ENCODE results near the gene CYYR1. TPM values are rescaled to one million over a fixed set of nuclear protein-coding genes. Genes with fewer than 3 reads are reported as not detected.

CYYR1 gene
- total RNA-seq = not detected

- ATAC-seq = no peak
- CTCF ChIA-PET = no interaction called here
These were observed at the start of gene CYYR1 for GRCh38 chr21:26572702-26573381. TSS of gene CYYR1 (minus strand) at chr21:26573286. CDS start at chr21:26572940, 346 bp downstream.

GRCh38 chr21:26617176-26617575 is 44.1 kb upstream of the CYYR1 start:
- intact Hi-C loops (cut with DNase I, micrococcal nuclease) = no loop called here
- Mint-ChIP-seq H3K36me3 (ENCODE audit: low read depth) (no peaks in the 10 kb centered on the region), H3K27ac (no peak overlapping the region), H3K4me1 (no peaks in the 10 kb centered on the region), H3K27me3 (no peaks in the 10 kb centered on the region), H3K4me3 (no peak overlapping the region), H3K9me3 (ENCODE audit: low read depth) (no peaks in the 10 kb centered on the region)
- ChIA-PET POLR2A (no interaction called here), CTCF (interaction anchor here (0.8 kb wide), 1 partner anchor 41 kb away, joined by 3 read pairs; no protein-coding TSS in a partner anchor)
- no peak for ATAC-seq
- DNase-seq = no peak

More at GRCh38 chr21:26572702-26573381, at the start of gene CYYR1:
- peaks cover 4% of the 10 kb centered on the region for H3K36me3 Mint-ChIP-seq (ENCODE audit: low read depth)
- DNase-seq = no peak
- H3K9me3 Mint-ChIP-seq (ENCODE audit: low read depth) = peaks cover 5% of the 10 kb centered on the region
- peaks cover 6% of the 10 kb centered on the region for H3K4me1 Mint-ChIP-seq
- intact Hi-C loops (cut with DNase I, micrococcal nuclease) = loop anchor here in 1 of 2 experiments (10.0 kb wide), 1 partner anchor 1118 kb away; no protein-coding TSS in a partner anchor
- H3K27me3 Mint-ChIP-seq = peaks cover 31% of the 10 kb centered on the region
- peak within 1 kb of the TSS; percentile 44 for H3K4me3 Mint-ChIP-seq
- POLR2A ChIA-PET = no interaction called here
- H3K27ac Mint-ChIP-seq = no peak within 1 kb of the TSS

- no peaks in the 10 kb centered on the region for H3K4me1 Mint-ChIP-seq
- no peak for ATAC-seq
- no peak for DNase-seq
- H3K27me3 Mint-ChIP-seq = no peaks in the 10 kb centered on the region
- H3K9me3 Mint-ChIP-seq (ENCODE audit: low read depth) = no peaks in the 10 kb centered on the region
- ChIA-PET POLR2A (no interaction called here), CTCF (no interaction called here)
- no peaks in the 10 kb centered on the region for H3K36me3 Mint-ChIP-seq (ENCODE audit: low read depth)
- intact Hi-C loops (cut with DNase I, micrococcal nuclease) = no loop called here
- no peak overlapping the region for H3K27ac Mint-ChIP-seq
- no peak overlapping the region for H3K4me3 Mint-ChIP-seq
These were observed 41.2 kb upstream of the CYYR1 start for GRCh38 chr21:26614251-26614650.

GRCh38 chr21:26599261-26599660 is 26.2 kb upstream of the CYYR1 start:
- Mint-ChIP-seq H3K27me3 (peaks cover 2% of the 10 kb centered on the region), H3K36me3 (ENCODE audit: low read depth) (no peaks in the 10 kb centered on the region), H3K27ac (no peak overlapping the region), H3K4me3 (no peak overlapping the region), H3K9me3 (ENCODE audit: low read depth) (no peaks in the 10 kb centered on the region), H3K4me1 (no peaks in the 10 kb centered on the region)
- ChIA-PET POLR2A (no interaction called here), CTCF (no interaction called here)
- ATAC-seq (no peak), DNase-seq (no peak)
- intact Hi-C loops (cut with DNase I, micrococcal nuclease) = no loop called here

- Mint-ChIP-seq H3K27me3 (peaks cover 2% of the 10 kb centered on the region), H3K27ac (no peak overlapping the region), H3K4me3 (no peak overlapping the region), H3K9me3 (ENCODE audit: low read depth) (no peaks in the 10 kb centered on the region), H3K4me1 (no peaks in the 10 kb centered on the region), H3K36me3 (ENCODE audit: low read depth) (no peaks in the 10 kb centered on the region)
- ATAC-seq = no peak
- POLR2A ChIA-PET = interaction anchor here (0.6 kb wide), 1 partner anchor 76 kb away, joined by 3 read pairs; no protein-coding TSS in a partner anchor
- intact Hi-C loops (cut with DNase I, micrococcal nuclease) = no loop called here
- DNase-seq = no peak
- CTCF ChIA-PET = interaction anchor here (0.7 kb wide), 1 partner anchor 453 kb away, joined by 3 read pairs; no protein-coding TSS in a partner anchor
These were observed 24.9 kb upstream of the CYYR1 start for GRCh38 chr21:26597981-26598380.

GRCh38 chr21:26597031-26597430 is 23.9 kb upstream of the CYYR1 start:
- H3K4me3 Mint-ChIP-seq = no peak overlapping the region
- POLR2A ChIA-PET = no interaction called here
- intact Hi-C loops (cut with DNase I, micrococcal nuclease) = no loop called here
- H3K27ac Mint-ChIP-seq = no peak overlapping the region
- H3K36me3 Mint-ChIP-seq (ENCODE audit: low read depth) = no peaks in the 10 kb centered on the region
- CTCF ChIA-PET = no interaction called here
- H3K9me3 Mint-ChIP-seq (ENCODE audit: low read depth) = no peaks in the 10 kb centered on the region
- ATAC-seq = no peak
- H3K4me1 Mint-ChIP-seq = no peaks in the 10 kb centered on the region
- no peak for DNase-seq
- no peaks in the 10 kb centered on the region for H3K27me3 Mint-ChIP-seq

GRCh38 chr21:26595971-26596370 is 22.9 kb upstream of the CYYR1 start:
- Mint-ChIP-seq H3K36me3 (ENCODE audit: low read depth) (no peaks in the 10 kb centered on the region), H3K4me1 (no peaks in the 10 kb centered on the region), H3K27ac (no peak overlapping the region), H3K27me3 (no peaks in the 10 kb centered on the region), H3K4me3 (no peak overlapping the region), H3K9me3 (ENCODE audit: low read depth) (no peaks in the 10 kb centered on the region)
- CTCF ChIA-PET = no interaction called here
- POLR2A ChIA-PET = no interaction called here
- DNase-seq (no peak), ATAC-seq (no peak)
- intact Hi-C loops (cut with DNase I, micrococcal nuclease) = no loop called here

GRCh38 chr21:26593800-26594199 is 20.7 kb upstream of the CYYR1 start:
- no peaks in the 10 kb centered on the region for H3K4me1 Mint-ChIP-seq
- intact Hi-C loops (cut with DNase I, micrococcal nuclease) = no loop called here
- no peak overlapping the region for H3K27ac Mint-ChIP-seq
- ChIA-PET CTCF (no interaction called here), POLR2A (no interaction called here)
- H3K36me3 Mint-ChIP-seq (ENCODE audit: low read depth) = no peaks in the 10 kb centered on the region
- no peak for ATAC-seq
- no peak for DNase-seq
- H3K9me3 Mint-ChIP-seq (ENCODE audit: low read depth) = no peaks in the 10 kb centered on the region
- H3K4me3 Mint-ChIP-seq = no peak overlapping the region
- no peaks in the 10 kb centered on the region for H3K27me3 Mint-ChIP-seq

- ChIA-PET POLR2A (no interaction called here), CTCF (no interaction called here)
- no peak for ATAC-seq
- H3K27ac Mint-ChIP-seq = no peak overlapping the region
- intact Hi-C loops (cut with DNase I, micrococcal nuclease) = no loop called here
- H3K9me3 Mint-ChIP-seq (ENCODE audit: low read depth) = no peaks in the 10 kb centered on the region
- H3K36me3 Mint-ChIP-seq (ENCODE audit: low read depth) = no peaks in the 10 kb centered on the region
- no peaks in the 10 kb centered on the region for H3K4me1 Mint-ChIP-seq
- DNase-seq = no peak
- no peak overlapping the region for H3K4me3 Mint-ChIP-seq
- H3K27me3 Mint-ChIP-seq = peaks cover 3% of the 10 kb centered on the region
These were observed 18.5 kb upstream of the CYYR1 start for GRCh38 chr21:26591543-26591942.

GRCh38 chr21:26588446-26588845 is 15.4 kb upstream of the CYYR1 start:
- no peaks in the 10 kb centered on the region for H3K4me1 Mint-ChIP-seq
- ChIA-PET CTCF (no interaction called here), POLR2A (no interaction called here)
- ATAC-seq (no peak), DNase-seq (no peak)
- no peak overlapping the region for H3K4me3 Mint-ChIP-seq
- peaks cover 3% of the 10 kb centered on the region for H3K27me3 Mint-ChIP-seq
- no peak overlapping the region for H3K27ac Mint-ChIP-seq
- no peaks in the 10 kb centered on the region for H3K36me3 Mint-ChIP-seq (ENCODE audit: low read depth)
- intact Hi-C loops (cut with DNase I, micrococcal nuclease) = no loop called here
- peaks cover 1% of the 10 kb centered on the region for H3K9me3 Mint-ChIP-seq (ENCODE audit: low read depth)

GRCh38 chr21:26587736-26588201 is 14.7 kb upstream of the CYYR1 start:
- Mint-ChIP-seq H3K4me1 (no peaks in the 10 kb centered on the region), H3K4me3 (no peak overlapping the region), H3K27ac (no peak overlapping the region), H3K27me3 (peaks cover 3% of the 10 kb centered on the region), H3K9me3 (ENCODE audit: low read depth) (peaks cover 3% of the 10 kb centered on the region), H3K36me3 (ENCODE audit: low read depth) (no peaks in the 10 kb centered on the region)
- no peak for ATAC-seq
- CTCF ChIA-PET = no interaction called here
- no peak for DNase-seq
- intact Hi-C loops (cut with DNase I, micrococcal nuclease) = no loop called here
- POLR2A ChIA-PET = no interaction called here

GRCh38 chr21:26583769-26584168 is 10.7 kb upstream of the CYYR1 start:
- H3K36me3 Mint-ChIP-seq (ENCODE audit: low read depth) = no peaks in the 10 kb centered on the region
- CTCF ChIA-PET = no interaction called here

More at GRCh38 chr21:26583769-26584168, 10.7 kb upstream of the CYYR1 start:
- Mint-ChIP-seq H3K27ac (no peak overlapping the region), H3K4me1 (no peaks in the 10 kb centered on the region), H3K27me3 (peaks cover 3% of the 10 kb centered on the region), H3K9me3 (ENCODE audit: low read depth) (peaks cover 18% of the 10 kb centered on the region), H3K4me3 (no peak overlapping the region)
- intact Hi-C loops (cut with DNase I, micrococcal nuclease) = no loop called here
- POLR2A ChIA-PET = no interaction called here
- no peak for DNase-seq
- ATAC-seq = no peak
